GM20431 (cell line): ENCODE results near the gene CDKN1A.
"Not testable (repeated sequence)": the region's sequence is repeated elsewhere in the genome, so short reads cannot be mapped to it uniquely, and the experiment has no call there.

Experiments used
- in situ Hi-C: fragments of 300-500 bp; cut with MseI, MboI; formaldehyde crosslinking; loops from one replicate; pipeline ENCODE4 v1.15.0; 2020; ENCODE audit warnings: low sequenced_read_pairs; ENCODE audit not compliant: unreplicated experiment

Gene CDKN1A

DNA sequence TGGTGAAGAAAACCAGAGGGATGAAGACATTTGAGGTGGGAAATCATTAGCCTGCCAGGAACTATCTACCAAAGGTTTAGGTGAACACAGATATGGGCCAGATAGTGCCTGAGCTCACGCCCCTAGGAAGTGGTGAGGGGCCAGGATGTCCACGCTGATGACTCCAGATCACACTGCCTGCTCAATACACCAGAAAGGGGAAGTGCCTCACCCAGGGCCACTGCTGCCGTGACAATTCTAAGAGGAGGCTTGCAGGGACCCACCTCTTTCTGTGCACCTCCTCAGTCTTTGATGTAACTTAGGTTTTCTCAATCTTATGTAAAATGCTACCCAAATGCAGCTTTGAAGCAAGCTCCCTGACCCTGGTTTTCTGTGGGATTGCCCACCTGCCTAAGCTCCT is 13.7 kb downstream of the CDKN1A start:
- in situ Hi-C loops: no loop called here

- in situ Hi-C loops: no loop called here
These were observed 14.6 kb downstream of the CDKN1A start for GRCh38 chr6:36692861-36693702.

DNA sequence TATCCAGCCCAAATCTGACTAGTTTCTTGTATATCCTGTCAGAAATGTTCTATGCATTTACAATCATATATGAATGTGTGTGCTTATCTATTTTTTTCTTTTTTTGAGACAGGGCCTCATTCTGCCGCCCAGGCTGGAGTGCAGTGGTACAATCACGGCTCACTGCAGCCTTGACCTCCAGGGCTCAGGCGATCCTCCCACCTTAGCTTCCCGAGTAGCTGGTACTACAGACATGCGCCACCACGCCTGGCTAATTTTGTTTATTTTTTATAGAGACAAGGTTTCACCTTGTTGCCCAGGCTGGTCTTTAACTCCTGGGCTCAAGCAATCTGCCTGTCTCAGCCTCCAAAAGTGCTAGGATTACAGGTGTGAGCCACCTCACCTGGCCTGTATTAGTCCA is 16.1 kb downstream of the CDKN1A start:
- in situ Hi-C loops: no loop called here

DNA sequence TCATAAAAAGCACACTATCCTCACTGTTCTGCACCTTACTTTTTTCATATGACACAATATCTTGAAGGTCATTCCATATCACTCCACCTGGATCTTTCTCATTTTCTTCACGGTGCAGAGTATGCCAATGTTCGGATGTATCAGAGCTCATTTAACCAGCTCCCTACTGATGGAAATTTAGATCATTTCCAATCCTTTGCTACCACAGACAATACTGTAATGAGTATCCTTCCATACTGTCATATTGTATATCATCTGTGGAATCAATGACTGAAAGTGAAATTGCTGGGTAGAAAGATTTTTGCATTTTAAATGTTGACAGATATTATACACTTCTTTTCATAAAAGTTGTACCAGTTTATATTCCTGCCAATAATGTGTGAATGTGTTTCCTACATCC is 16.9 kb downstream of the CDKN1A start:
- in situ Hi-C loops: no loop called here

DNA sequence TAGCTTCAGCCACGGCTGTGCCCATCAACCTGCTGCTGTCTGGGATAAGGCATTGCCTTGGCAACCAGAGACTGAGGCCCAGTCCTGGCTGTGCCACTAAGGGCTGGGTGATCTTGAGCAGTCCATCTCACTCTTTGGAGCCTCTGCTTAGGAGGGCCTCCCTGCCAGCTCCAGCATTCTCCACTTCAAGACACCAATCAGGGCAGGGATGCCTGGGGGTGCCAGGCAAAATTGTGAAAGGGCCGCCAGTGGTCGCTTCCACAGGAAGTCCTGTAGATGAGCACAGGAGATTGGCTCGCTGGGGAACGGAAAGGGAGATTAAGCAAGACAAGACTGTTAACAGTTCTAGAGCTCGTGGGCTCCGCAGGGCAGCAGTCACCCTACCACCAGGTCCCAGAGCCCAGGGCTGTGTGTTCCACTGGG is 19.0 kb downstream of the CDKN1A start, which contains the start of gene RAB44:
Gene RAB44, plus strand, starts transcription at position 346 of the 423 bp plus-strand sequence. CDS start 6,410 bp downstream, outside the sequence.
- in situ Hi-C loops: no loop called here

GRCh38 chr6:36698196-36698595 is 19.7 kb downstream of the CDKN1A start:
- in situ Hi-C loops: no loop called here

DNA sequence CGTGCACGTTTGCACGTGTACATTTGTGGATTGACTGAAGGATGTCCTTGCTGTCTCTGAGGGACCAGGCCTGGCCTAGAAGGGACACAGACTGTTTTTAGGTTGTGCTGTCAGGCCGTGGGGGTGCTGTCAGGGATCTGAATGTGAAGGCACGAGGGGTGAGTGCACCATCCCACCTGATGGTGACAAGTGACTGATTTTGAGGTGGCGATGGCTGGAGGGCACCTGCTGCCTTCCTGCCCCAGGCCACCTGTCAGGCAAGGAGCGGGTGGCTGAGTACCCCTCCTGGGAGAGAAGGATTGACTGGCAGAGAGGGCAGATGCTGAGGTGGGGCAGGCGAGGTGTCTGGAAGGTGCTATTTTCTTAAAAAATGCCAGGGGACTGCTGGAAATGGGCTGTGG is 20.4 kb downstream of the CDKN1A start:
- in situ Hi-C loops: no loop called here

- in situ Hi-C loops: no loop called here
These were observed 20.8 kb downstream of the CDKN1A start for GRCh38 chr6:36699348-36699747.

DNA sequence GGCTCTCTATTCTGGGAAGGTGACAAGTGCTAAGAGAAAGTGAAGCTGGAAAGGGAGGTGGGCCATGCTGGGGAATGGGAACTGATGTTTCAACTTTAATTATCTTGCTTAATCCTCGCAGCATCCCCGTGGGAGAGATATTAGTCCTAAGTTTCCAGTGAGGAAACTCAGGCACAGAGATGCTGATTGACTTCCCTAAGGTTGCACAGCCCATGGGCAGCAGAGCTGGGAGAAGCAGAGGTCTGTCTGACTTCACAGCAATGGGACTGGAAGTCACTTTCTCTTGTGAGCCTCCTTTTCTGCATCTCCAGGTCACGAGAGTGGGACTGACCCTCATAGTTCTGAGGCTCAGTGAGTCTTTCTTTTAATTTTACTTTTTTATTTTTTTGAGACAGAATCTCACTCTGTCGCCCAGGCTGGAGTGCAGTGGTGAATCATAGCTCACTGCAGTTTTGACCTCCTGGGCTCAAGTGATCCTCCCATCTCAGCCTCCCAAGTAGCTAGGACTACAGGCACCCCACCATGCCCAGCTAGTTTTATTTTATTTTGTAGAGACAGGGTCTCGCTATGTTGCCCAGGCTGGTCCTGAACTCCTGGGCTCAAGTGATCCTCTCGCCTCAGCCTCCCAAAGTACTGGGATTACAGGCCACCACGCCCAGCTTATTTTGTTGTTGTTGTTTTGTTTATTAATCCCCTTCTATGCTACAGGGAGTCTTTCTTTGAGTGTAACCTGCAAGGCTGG is 21.7 kb downstream of the CDKN1A start:
- in situ Hi-C loops: no loop called here

GRCh38 chr6:36700831-36701230 is 22.3 kb downstream of the CDKN1A start:
- in situ Hi-C loops: no loop called here

- in situ Hi-C loops: no loop called here
These were observed 23.0 kb downstream of the CDKN1A start for GRCh38 chr6:36701401-36701991.

GRCh38 chr6:36702656-36703055 is 24.1 kb downstream of the CDKN1A start:
- in situ Hi-C loops: no loop called here

DNA sequence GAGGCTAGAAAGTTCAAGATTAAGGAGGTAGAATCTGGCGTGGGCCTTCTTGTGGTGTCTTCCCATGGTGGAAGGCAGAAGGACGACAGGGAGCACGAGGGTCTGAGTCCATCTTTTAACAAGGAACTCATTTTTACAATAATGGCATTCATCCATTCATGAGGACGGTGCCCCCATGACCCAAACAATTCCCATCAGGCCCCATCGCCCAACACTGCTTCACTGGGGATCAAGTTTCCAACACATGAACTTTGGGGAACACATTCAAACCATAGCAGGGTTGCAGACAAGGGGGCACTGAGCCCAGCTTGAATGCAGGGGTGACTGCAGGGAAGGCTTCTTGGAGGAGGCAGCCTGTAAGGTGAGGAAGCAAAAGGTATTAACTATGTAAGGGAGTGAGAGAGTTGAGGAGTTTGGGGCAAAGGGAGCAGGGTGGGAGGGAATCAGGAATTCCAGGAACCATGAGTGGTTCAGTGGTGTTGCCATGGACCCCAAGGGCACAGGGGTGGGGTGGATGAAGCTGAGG is 24.6 kb downstream of the CDKN1A start:
- in situ Hi-C loops: no loop called here

DNA sequence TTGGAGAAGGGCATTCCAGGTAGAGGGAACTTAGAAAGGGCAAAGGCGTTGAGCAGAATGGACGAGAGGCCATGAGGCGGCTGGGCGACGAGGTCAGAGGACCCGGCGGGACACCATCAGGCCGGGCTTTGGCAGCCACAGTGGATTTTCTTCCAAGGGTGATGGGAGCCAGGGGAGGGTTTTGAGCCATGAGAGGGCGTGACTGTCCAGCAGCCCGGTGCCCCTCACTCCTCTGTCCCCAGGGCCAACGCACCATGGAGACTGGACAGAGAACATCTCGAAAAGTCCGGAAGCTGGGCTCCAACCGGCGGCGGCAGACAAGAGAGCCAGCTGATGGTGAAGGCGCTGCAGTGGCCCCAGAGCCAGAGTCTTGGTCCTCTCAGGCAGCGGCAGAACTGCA is 25.5 kb downstream of the CDKN1A start:
- in situ Hi-C loops: no loop called here

DNA sequence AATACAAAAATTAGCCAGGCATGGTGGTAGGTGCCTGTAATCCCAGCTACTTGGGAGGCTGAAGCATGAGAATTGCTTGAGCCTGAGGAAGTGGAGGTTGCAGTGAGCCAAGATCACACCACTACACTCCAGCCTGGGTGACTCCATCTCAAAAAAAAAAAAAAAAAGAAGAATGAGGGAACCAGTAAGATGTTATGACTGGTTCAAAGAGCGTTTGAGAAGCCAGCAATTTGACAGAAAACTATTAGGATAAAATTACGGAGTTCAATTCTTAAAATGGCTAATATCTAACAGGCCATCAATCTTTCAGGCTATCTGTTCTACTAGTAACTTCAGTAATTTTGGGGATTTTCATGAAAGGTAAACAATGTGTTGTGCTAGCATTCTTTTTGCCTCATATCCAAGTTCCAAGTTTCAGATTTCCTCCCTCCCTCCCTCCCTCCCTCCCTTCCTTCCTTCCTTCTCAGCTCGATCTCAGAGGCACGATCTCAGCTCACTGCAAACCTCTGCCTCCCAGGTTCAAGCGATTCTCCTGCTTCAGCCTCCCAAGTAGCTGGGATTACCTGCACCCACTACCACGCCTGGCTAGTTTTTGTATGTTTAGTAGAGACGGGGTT is 26.6 kb downstream of the CDKN1A start:
- in situ Hi-C loops: not testable (repeated sequence)

DNA sequence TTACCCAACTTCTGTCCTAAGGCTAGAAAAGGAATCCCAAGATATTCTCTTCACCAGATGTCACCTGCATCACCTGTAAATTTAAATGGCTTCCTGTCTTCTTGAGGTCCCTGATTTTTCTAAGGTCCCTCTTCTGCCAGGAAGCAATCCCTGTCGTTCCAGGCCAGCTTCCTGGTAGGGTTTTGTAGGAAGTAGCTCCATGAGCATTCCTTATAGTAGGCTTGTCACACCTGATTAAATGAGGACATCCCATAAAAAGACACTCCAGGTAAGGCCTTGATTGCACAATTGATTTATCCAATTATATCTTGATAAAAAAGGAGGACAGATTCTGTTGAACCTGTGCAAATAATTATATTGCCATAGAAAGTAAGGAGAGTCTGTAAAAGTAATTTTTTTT is 27.8 kb downstream of the CDKN1A start:
- in situ Hi-C loops: no loop called here

DNA sequence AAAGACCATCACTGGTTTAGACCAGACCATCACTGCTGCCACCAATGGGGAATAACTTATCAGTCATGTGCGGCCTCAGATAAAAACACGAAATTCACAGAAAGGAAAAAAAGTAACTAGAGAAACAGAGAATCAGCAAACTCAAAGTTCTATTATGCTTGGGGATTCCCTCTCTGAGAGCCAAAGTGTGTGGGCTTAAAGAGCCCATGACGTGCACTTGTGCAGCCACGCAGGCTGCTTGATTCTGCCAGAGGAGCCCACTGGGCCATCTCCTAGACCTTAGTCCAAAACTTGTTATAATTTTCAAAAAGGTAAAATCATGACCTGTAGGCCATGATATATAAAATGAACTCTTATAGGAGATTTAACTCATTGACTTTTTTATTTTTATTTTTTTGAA is 34.3 kb downstream of the CDKN1A start:
- in situ Hi-C loops: no loop called here

DNA sequence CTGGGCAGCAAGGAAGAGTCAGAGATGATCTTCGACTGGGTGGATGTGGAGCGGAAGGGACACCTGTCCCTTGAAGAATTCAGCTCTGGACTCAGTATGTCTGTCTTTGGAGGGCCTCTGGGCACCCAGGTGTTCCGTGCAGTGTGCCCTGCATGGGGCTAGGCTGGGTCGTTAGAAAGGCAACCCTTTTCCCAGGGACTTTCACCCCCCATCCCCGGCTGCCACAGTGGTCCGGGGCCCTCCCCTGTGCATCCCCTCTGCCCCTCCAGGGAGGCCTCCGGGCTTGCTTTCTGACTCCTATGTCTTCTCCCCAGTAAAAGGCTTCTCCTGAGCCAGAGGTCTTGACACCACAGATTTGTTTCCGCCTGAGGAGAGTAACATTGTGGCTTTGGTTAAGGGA is 35.3 kb downstream of the CDKN1A start:
- in situ Hi-C loops: no loop called here

DNA sequence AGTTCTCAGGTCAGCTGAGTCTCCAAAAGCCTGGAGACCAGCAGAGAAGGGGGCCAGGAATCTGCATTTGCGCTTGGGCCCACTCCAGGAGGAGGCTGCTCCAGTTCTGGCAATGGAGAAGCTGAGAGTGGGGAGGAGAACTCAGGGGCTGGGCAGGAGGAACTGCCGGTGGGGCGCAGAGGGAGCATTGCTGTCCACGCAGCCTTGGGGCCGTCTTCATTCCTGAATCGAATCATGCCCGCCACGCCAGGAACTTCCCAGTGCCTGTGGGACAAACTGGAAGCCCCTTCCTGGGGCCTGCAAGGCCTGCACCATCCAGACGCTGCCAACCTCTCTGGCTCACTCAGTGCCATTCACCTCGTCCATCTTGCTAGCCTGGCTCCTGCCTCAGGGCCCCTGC is 36.0 kb downstream of the CDKN1A start:
- in situ Hi-C loops: no loop called here

- in situ Hi-C loops: no loop called here
These were observed 37.0 kb downstream of the CDKN1A start for GRCh38 chr6:36715469-36715868.
